Mucosa of descending colon (tissue), 3 donors: ENCODE data around the gene ZEB2. TPM values are rescaled to one million over a fixed set of nuclear protein-coding genes. Genes with fewer than 3 reads are reported as not detected.

Experiments
- ATAC-seq: fragments of 200-7000 bp; cut with Tn5 transposase; one replicate; pipeline ENCODE4 v1.9.1; 2020; ENCODE audit warnings: mild to moderate bottlenecking, moderate library complexity
- DNase-seq, 3 donors: peaks; one replicate each; pipeline ENCODE4 v3.0.0-alpha.2; 2020
- H3K36me3 ChIP-seq: fragments of 200-600 bp; one replicate; pipeline ENCODE4 v1.8.0; 2021; ENCODE audit warnings: low read depth, mild to moderate bottlenecking
- H3K4me1 ChIP-seq: fragments of 200-600 bp; one replicate; pipeline ENCODE4 v1.8.0; 2021; ENCODE audit warnings: low read depth, mild to moderate bottlenecking
- H3K4me3 ChIP-seq: fragments of 200-600 bp; one replicate; pipeline ENCODE4 v1.8.0; 2021; ENCODE audit warnings: mild to moderate bottlenecking
- H3K9me3 ChIP-seq: fragments of 200-600 bp; one replicate; pipeline ENCODE4 v1.8.0; 2021; ENCODE audit warnings: mild to moderate bottlenecking
- intact Hi-C, 2 donors: fragments of 100-400 bp; cut with DNase I in 1 of 2; cut with micrococcal nuclease in 1 of 2; formaldehyde crosslinking; loops; one replicate each; pipeline versions ENCODE4 v1.11.0 to v1.11.1; 2022; cut with DNase I, micrococcal nuclease
- total RNA-seq, 3 donors: library from RNA; stranded (reverse); fragmentation: NEBNext Ultra II Directional in 2 of 3; extraction: Animal tissue kit (Norgen Biotek cat#: 25700) in 2 of 3; gene quantifications; one replicate each; pipeline versions ENCODE4 v1.2.1 to v1.2.4, GENCODE V29; 2021 to 2023
- TF ChIP-seq, protein P1 (sequence below): fragments of 200-600 bp; IDR thresholded peaks from one replicate; pipeline ENCODE4 v1.8.0; 2022; ENCODE audit warnings: antibody characterized with exemption, mild to moderate bottlenecking
- donor health status: DM: no; HTN: no; CAD: no; lungs with moderate emphysema.
- donor health status: DM: no; HTN: no; CAD: no.
- donor health status: DM: no; HTN: yes; CAD: no.

The ZEB2 gene
- total RNA-seq, 3 donors from 2014 or later = 19.0 to 80.1 (median 48.6) TPM

DNA sequence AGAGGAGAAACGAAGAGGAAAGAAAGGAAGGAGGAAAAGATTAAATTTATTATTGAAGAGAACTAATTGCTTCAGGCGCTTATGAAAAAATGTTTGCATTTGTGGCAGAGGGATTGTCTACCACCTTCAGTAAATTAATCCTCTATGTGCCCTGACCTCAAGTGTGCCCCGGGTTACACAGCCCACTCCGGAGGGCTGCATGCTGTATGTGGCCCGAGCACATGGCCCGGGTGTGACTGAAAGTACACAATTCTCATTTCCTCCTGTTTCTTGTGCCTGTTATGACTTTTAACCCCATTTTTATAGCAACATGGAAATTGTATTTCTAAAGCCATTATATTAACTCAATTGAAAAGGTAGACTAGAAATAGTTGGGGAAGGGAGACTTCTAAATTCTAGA lies 38.8 kb downstream of the ZEB2 start:
- H3K36me3 ChIP-seq = no peaks in the 10 kb centered on the region
- intact Hi-C loops = no loop called here
- no peaks in the 10 kb centered on the region for H3K9me3 ChIP-seq
- no peaks in the 10 kb centered on the region for H3K4me1 ChIP-seq
- ATAC-seq (no peak), DNase-seq (no peak)
- no peak overlapping the region for H3K4me3 ChIP-seq
- TF ChIP-seq, protein P1, sequence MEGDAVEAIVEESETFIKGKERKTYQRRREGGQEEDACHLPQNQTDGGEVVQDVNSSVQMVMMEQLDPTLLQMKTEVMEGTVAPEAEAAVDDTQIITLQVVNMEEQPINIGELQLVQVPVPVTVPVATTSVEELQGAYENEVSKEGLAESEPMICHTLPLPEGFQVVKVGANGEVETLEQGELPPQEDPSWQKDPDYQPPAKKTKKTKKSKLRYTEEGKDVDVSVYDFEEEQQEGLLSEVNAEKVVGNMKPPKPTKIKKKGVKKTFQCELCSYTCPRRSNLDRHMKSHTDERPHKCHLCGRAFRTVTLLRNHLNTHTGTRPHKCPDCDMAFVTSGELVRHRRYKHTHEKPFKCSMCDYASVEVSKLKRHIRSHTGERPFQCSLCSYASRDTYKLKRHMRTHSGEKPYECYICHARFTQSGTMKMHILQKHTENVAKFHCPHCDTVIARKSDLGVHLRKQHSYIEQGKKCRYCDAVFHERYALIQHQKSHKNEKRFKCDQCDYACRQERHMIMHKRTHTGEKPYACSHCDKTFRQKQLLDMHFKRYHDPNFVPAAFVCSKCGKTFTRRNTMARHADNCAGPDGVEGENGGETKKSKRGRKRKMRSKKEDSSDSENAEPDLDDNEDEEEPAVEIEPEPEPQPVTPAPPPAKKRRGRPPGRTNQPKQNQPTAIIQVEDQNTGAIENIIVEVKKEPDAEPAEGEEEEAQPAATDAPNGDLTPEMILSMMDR = no peak

DNA sequence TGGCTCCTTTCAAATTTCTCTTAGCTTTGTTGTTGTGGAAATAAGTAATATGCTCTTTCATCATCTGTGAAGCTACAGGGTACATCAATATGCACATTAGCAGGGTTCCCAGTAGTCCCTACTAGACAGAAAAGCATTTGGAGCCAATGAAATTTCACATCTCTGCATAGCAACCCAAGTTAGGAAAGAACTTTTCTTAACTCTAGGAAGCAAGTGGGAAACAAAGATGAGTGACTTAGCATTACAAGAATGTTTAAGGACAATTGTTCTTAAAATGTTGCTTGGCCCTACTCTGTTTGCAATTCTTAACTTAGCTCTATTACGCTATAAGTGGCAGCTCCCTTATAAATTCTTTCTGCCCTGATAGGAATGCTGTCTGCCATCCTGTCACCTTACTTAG lies 39.6 kb downstream of the ZEB2 start:
- no peaks in the 10 kb centered on the region for H3K36me3 ChIP-seq
- DNase-seq = no peak
- no peak for ATAC-seq
- no peak overlapping the region for H3K4me3 ChIP-seq
- TF ChIP-seq, protein P1 = no peak
- H3K9me3 ChIP-seq = no peaks in the 10 kb centered on the region
- intact Hi-C loops = no loop called here
- H3K4me1 ChIP-seq = no peaks in the 10 kb centered on the region

DNA sequence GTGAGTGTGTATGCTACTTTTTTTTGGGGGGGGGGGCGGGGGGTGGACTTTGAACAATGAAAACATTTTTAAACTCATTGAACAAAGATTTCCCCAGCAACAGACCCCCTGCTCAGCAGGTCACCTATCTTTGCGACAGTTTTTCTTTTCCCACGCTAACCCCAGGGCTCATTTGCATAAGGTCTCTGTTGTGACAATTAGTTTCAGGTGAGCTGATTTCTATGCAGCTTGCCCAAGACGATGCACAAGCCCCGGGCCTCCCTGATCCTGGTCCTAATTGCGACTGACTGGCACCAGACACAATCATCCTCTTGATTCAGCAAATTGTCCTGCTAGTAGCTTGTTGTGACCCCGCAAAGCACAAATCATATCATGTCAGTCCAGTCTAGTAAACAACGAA lies 40.3 kb downstream of the ZEB2 start:
- intact Hi-C loops = no loop called here

DNA sequence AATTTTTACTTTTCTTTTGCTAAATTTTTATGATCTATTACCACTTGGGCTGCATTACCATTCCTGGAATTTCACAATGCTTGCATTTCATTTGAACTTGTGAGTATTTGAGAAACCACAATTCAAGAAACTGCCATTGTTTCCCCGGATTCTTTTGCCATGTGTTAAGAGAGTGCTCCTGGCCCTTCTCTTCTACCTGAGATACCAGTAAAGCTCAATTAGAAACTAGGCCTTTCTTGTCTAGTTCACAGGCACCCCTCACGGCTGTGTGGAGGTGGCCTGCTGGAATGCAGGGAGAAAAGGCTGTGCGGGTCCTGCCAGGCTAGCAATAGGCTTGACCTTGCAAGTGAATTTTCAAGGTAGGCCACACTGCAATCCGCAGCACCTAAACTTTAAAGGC lies 40.8 kb downstream of the ZEB2 start:
- H3K9me3 ChIP-seq = no peaks in the 10 kb centered on the region
- no peaks in the 10 kb centered on the region for H3K36me3 ChIP-seq
- H3K4me3 ChIP-seq = no peak overlapping the region
- ATAC-seq (no peak), DNase-seq (no peak)
- H3K4me1 ChIP-seq = no peaks in the 10 kb centered on the region
- intact Hi-C loops = no loop called here
- TF ChIP-seq, protein P1 = no peak

More for the DNA sequence above, 40.3 kb downstream of the ZEB2 start:
- ATAC-seq = no peak
- DNase-seq = no peak
- Histone ChIP-seq H3K4me3 (no peak overlapping the region), H3K4me1 (no peaks in the 10 kb centered on the region), H3K9me3 (no peaks in the 10 kb centered on the region), H3K36me3 (no peaks in the 10 kb centered on the region)
- TF ChIP-seq, protein P1 = no peak

DNA sequence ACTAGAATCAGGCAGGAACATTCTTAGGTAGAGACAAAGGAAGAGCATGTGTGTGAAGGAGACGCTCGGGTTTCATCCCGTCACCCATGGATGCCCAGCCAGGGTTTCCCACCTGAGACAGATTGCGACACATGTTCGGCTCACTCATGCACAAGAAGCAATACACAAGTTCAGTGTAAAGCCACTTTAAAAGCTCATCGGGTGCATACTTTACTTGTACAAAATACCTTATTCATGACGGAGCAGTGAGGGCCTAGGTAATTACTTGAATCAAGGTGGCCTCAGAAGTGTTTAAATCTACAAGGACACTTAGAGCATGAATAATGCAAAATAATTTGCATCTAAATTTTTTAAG lies 42.0 kb downstream of the ZEB2 start:
- intact Hi-C loops = no loop called here
- DNase-seq = no peak
- Histone ChIP-seq H3K36me3 (no peaks in the 10 kb centered on the region), H3K9me3 (no peaks in the 10 kb centered on the region), H3K4me3 (no peak overlapping the region), H3K4me1 (no peaks in the 10 kb centered on the region)
- ATAC-seq = no peak
- TF ChIP-seq, protein P1 = no peak

DNA sequence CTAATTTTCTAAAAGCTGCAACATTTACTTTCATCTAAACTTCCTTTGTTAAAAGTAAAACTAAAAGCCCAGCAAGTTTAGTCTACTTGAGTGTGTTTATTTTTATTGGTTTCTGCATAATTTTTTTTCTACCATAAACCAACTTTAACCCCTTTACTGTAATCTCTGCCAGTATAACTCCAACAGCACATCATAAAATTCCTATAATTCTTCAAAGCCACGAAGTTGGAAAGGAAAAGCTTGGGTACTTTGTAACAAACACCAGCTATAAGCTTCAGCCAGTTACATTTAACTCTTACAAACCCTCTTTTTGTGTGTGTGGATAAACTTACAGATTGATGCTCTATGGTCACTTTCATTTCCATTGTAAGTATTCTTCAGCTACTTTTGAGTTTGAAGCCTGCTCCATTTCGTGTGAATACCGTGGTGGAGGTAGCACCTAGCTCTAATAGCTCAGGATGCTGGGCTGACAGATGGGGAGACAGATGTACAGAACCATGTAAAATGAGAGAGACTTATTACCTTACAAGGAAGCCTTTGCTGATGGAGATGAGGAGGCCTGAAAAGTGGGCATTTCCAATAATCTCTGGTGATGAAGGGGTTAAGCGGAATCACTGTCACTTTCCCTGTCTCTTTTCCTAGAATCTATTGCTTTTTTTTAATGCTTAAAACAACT lies 42.5 kb downstream of the ZEB2 start:
- H3K9me3 ChIP-seq = no peaks in the 10 kb centered on the region
- no peaks in the 10 kb centered on the region for H3K36me3 ChIP-seq
- DNase-seq (no peak), ATAC-seq (no peak)
- intact Hi-C loops = no loop called here
- H3K4me1 ChIP-seq = no peaks in the 10 kb centered on the region
- TF ChIP-seq, protein P1 = no peak
- no peak overlapping the region for H3K4me3 ChIP-seq
